K562 (cell line): ENCODE measurements around the gene FUZ.

Experiments used
- BRD4 ChIP-seq: fragments of 200-600 bp; sonication (generic); IDR thresholded peaks from 2 replicates; pipeline ENCODE4 v1.6.1; 2017; ENCODE audit warnings: inconsistent platforms
- CTCF ChIP-seq, 3 experiments: IDR thresholded peaks in 2 of 3; conservative IDR thresholded peaks in 1 of 3; 2 replicates each; pipeline ENCODE4 v1.5.1; 2011 to 2012; ENCODE audit warnings: low read length in 3 of 3, mild to moderate bottlenecking in 3 of 3, control low read depth in 2 of 3, improper control_type of control experiment in 1 of 3, inconsistent platforms in 1 of 3, low read depth in 1 of 3, mixed read lengths in 1 of 3, moderate library complexity in 1 of 3; ENCODE audit not compliant: insufficient read depth in 2 of 3
- FOXM1 ChIP-seq, 2 experiments: fragments of 450-650 bp in 1 of 2; sonication (generic) in 1 of 2; formaldehyde crosslinking in 1 of 2; IDR thresholded peaks; 2 replicates each; pipeline versions ENCODE4 v1.6.1 to v1.9.0; 2017 to 2022; ENCODE audit warnings: low read depth in 2 of 2, mild to moderate bottlenecking in 2 of 2, missing genetic modification reagents in 1 of 2, moderate library complexity in 1 of 2
- MAFF ChIP-seq: IDR thresholded peaks from 2 replicates; pipeline ENCODE4 v1.6.1; 2012; ENCODE audit warnings: low read length, improper control_type of control experiment
- MAFG ChIP-seq: fragments of 450-650 bp; conservative IDR thresholded peaks from 2 replicates; pipeline ENCODE4 v1.6.1; 2016; ENCODE audit warnings: missing genetic modification characterization, missing compliant biosample characterization
- SOX6 ChIP-seq: fragments of 450-650 bp; IDR thresholded peaks from 2 replicates; pipeline ENCODE4 v1.6.1; 2014; ENCODE audit warnings: mild to moderate bottlenecking
- ZBTB1 ChIP-seq: sonication (generic); formaldehyde crosslinking; IDR thresholded peaks from 2 replicates; pipeline ENCODE4 v1.8.1; 2023; ENCODE audit warnings: missing genetic modification reagents, low read depth, mild to moderate bottlenecking, borderline replicate concordance
- ZNF174 ChIP-seq: fragments of 250-450 bp; sonication (Bioruptor Pico); IDR thresholded peaks from 2 replicates; pipeline ENCODE4 v1.4.0; 2020; ENCODE audit warnings: mild to moderate bottlenecking
- TF ChIP-seq, protein P1 (sequence below), 3 experiments: fragments of 200-800 bp in 1 of 3; sonication (Bioruptor generic) in 1 of 3; sonication (generic) in 1 of 3; formaldehyde crosslinking in 1 of 3; IDR thresholded peaks; 2 replicates each; pipeline versions ENCODE4 v1.6.1 to v1.8.0; 2016 to 2022; ENCODE audit warnings: mild to moderate bottlenecking in 2 of 3, missing compliant biosample characterization in 2 of 3, missing genetic modification characterization in 2 of 3, missing genetic modification reagents in 1 of 3
- TF ChIP-seq, protein P2 (sequence below): fragments of 250-450 bp; sonication (Bioruptor Pico); IDR thresholded peaks from 2 replicates; pipeline ENCODE4 v1.5.0; 2021; ENCODE audit warnings: mild to moderate bottlenecking, borderline replicate concordance

GRCh38 chr19:49758292-49758691, 54.8 kb downstream of the FUZ start:
- TF ChIP-seq MAFG (tag) (no peak), SOX6 (no peak), FOXM1 (IDR thresholded peaks at IDR 0.05; ENCODE audit: low read depth) (no peak), FOXM1 (CRISPR knock-in tag; IDR thresholded peaks at IDR 0.05; ENCODE audit: low read depth) (no peak), ZBTB1 (no peak), BRD4 (no peak), CTCF (IDR thresholded peaks at IDR 0.05 in 2 of 3, conservative IDR thresholded peaks at IDR 0.05 in 1 of 3; ENCODE audit: insufficient read depth in 2 of 3, low read depth in 1 of 3, low read length in 3 of 3) (no peak), MAFF (no peak), ZNF174 (CRISPR knock-in tag) (no peak)
- TF ChIP-seq, protein P1, sequence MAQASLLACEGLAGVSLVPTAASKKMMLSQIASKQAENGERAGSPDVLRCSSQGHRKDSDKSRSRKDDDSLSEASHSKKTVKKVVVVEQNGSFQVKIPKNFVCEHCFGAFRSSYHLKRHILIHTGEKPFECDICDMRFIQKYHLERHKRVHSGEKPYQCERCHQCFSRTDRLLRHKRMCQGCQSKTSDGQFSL (CRISPR knock-in tag; IDR thresholded peaks at IDR 0.05), result no peak
- TF ChIP-seq, protein P1 (tag; IDR thresholded peaks at IDR 0.05), result no peak
- TF ChIP-seq, protein P2, sequence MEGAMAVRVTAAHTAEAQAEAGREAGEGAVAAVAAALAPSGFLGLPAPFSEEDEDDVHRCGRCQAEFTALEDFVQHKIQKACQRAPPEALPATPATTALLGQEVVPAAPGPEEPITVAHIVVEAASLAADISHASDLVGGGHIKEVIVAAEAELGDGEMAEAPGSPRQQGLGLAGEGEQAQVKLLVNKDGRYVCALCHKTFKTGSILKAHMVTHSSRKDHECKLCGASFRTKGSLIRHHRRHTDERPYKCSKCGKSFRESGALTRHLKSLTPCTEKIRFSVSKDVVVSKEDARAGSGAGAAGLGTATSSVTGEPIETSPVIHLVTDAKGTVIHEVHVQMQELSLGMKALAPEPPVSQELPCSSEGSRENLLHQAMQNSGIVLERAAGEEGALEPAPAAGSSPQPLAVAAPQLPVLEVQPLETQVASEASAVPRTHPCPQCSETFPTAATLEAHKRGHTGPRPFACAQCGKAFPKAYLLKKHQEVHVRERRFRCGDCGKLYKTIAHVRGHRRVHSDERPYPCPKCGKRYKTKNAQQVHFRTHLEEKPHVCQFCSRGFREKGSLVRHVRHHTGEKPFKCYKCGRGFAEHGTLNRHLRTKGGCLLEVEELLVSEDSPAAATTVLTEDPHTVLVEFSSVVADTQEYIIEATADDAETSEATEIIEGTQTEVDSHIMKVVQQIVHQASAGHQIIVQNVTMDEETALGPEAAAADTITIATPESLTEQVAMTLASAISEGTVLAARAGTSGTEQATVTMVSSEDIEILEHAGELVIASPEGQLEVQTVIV, result no peak
